ENCODE measurements around the gene AMZ1.
"Not testable (repeated sequence)": the region's sequence is repeated elsewhere in the genome, so short reads cannot be mapped to it uniquely, and the experiment has no call there.

AMZ1 gene

GRCh38 chr7:2724453-2725177 lies 36.6 kb downstream of the AMZ1 start:
- in situ Hi-C loops (cut with HindIII; ENCODE audit: low sequenced_read_pairs): loop anchor here (5.0 kb wide), 3 partner anchors 68 to 157 kb away; no protein-coding TSS in a partner anchor

GRCh38 chr7:2725178-2726105 lies 37.4 kb downstream of the AMZ1 start:
- in situ Hi-C loops (cut with HindIII; ENCODE audit: low sequenced_read_pairs): loop anchor here (5.0 kb wide), 3 partner anchors 67 to 158 kb away; no protein-coding TSS in a partner anchor

- in situ Hi-C loops (cut with HindIII; ENCODE audit: low sequenced_read_pairs): loop anchor here (5.0 kb wide), 3 partner anchors 66 to 159 kb away; no protein-coding TSS in a partner anchor
Observed at GRCh38 chr7:2726316-2727018, 38.5 kb downstream of the AMZ1 start.

- in situ Hi-C loops (cut with HindIII; ENCODE audit: low sequenced_read_pairs): loop anchor here (5.0 kb wide), 3 partner anchors 65 to 160 kb away; no protein-coding TSS in a partner anchor
Observed at GRCh38 chr7:2727206-2727605, 39.2 kb downstream of the AMZ1 start.

GRCh38 chr7:2728316-2729030 lies 40.5 kb downstream of the AMZ1 start:
- in situ Hi-C loops (cut with HindIII; ENCODE audit: low sequenced_read_pairs): loop anchor here (5.0 kb wide), 3 partner anchors 64 to 161 kb away; no protein-coding TSS in a partner anchor

GRCh38 chr7:2729031-2729892 lies 41.3 kb downstream of the AMZ1 start:
- in situ Hi-C loops (cut with HindIII; ENCODE audit: low sequenced_read_pairs): loop anchor here (5.0 kb wide), 3 partner anchors 63 to 162 kb away; no protein-coding TSS in a partner anchor

GRCh38 chr7:2729893-2730716 lies 42.1 kb downstream of the AMZ1 start:
- in situ Hi-C loops (cut with HindIII; ENCODE audit: low sequenced_read_pairs): loop anchor here (5.0 kb wide), 3 partner anchors 62 to 163 kb away; no protein-coding TSS in a partner anchor

GRCh38 chr7:2730846-2731770 lies 43.1 kb downstream of the AMZ1 start:
- in situ Hi-C loops (cut with HindIII; ENCODE audit: low sequenced_read_pairs): no loop called here

GRCh38 chr7:2732388-2732787 lies 44.4 kb downstream of the AMZ1 start:
- in situ Hi-C loops (cut with HindIII; ENCODE audit: low sequenced_read_pairs): no loop called here

GRCh38 chr7:2732959-2733584 lies 45.1 kb downstream of the AMZ1 start:
- in situ Hi-C loops (cut with HindIII; ENCODE audit: low sequenced_read_pairs): no loop called here

GRCh38 chr7:2734084-2734686 lies 46.2 kb downstream of the AMZ1 start:
- in situ Hi-C loops (cut with HindIII; ENCODE audit: low sequenced_read_pairs): no loop called here

GRCh38 chr7:2734751-2735571 lies 47.0 kb downstream of the AMZ1 start:
- in situ Hi-C loops (cut with HindIII; ENCODE audit: low sequenced_read_pairs): no loop called here

- in situ Hi-C loops (cut with HindIII; ENCODE audit: low sequenced_read_pairs): no loop called here
Observed at GRCh38 chr7:2735744-2736143, 47.7 kb downstream of the AMZ1 start.

GRCh38 chr7:2736411-2736914 lies 48.5 kb downstream of the AMZ1 start:
- in situ Hi-C loops (cut with HindIII; ENCODE audit: low sequenced_read_pairs): no loop called here

GRCh38 chr7:2737005-2737743 lies 49.2 kb downstream of the AMZ1 start:
- in situ Hi-C loops (cut with HindIII; ENCODE audit: low sequenced_read_pairs): not testable (repeated sequence)
